ENCODE data around the gene GRID1. TPM values are rescaled to one million over a fixed set of nuclear protein-coding genes. Genes with fewer than 3 reads are reported as not detected.

GRID1 gene
- total RNA-seq, 1 experiment from 2014 or later = not detected

GRCh38 chr10:86102031-86102430 is 264.6 kb downstream of the GRID1 start:
- Histone ChIP-seq H3K4me1 (replicated peaks; ENCODE audit: insufficient read depth) (no peaks in the 10 kb centered on the region), H3K9me2 (ENCODE audit: insufficient read depth) (no peaks in the 10 kb centered on the region), H3K27ac (no peak overlapping the region), H2AFZ (no peak overlapping the region), H3K4me2 (no peak overlapping the region), H3K9me3 (ENCODE audit: insufficient read depth, low read depth) (no peaks in the 10 kb centered on the region), H3K4me3 (no peak overlapping the region), H3K79me2 (ENCODE audit: low read depth) (no peaks in the 10 kb centered on the region), H3F3A (ENCODE audit: insufficient read depth, low read depth) (no peaks in the 10 kb centered on the region), H4K20me1 (ENCODE audit: insufficient read depth) (no peaks in the 10 kb centered on the region), H3K36me3 (ENCODE audit: low read depth) (no peaks in the 10 kb centered on the region), H3K27me3 (ENCODE audit: insufficient read depth, low read depth) (no peaks in the 10 kb centered on the region)
- TF ChIP-seq EZH2 (IDR thresholded peaks at IDR 0.05; ENCODE audit: low read depth) (no peak), CTCF (conservative IDR thresholded peaks at IDR 0.05) (no peak)
- ChIA-PET CTCF (no interaction called here), POLR2A (ENCODE audit: unreplicated experiment) (no interaction called here)
- BruUV-seq (replicated peaks) = no TSS peak
- DNase-seq = no peak
- intact Hi-C loops (cut with micrococcal nuclease; ENCODE audit: unreplicated experiment) = loop anchor here (5.0 to 10.0 kb wide), 2 partner anchors 275 to 483 kb away; no protein-coding TSS in a partner anchor

DNA sequence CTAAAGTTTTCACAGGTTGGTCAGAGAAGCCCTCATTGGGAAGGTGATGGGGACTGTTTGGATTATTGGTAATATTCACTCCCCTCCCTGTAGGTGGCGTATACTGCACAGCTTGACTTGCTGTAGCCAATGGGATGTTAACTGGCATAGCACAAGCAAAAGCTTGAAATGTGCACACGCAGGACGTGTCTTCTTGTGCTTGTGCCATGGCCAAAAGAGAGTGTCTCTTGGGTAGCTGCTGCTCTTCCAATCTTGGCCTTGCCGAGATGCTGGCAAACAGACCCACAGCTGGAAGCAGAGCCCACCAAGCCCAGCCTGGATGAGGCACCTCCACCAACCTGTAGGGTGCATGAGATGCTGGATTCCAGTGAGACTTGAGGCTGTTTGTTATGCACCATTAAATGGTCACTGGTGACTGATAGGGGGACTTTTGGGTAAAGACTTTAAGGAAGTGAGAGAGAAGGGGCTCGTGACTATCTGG is 266.0 kb downstream of the GRID1 start:
- no peaks in the 10 kb centered on the region for H3F3A ChIP-seq (ENCODE audit: insufficient read depth, low read depth)
- H3K27me3 ChIP-seq (ENCODE audit: insufficient read depth, low read depth) = no peaks in the 10 kb centered on the region
- no peaks in the 10 kb centered on the region for H3K4me1 ChIP-seq (replicated peaks; ENCODE audit: insufficient read depth)
- no peak overlapping the region for H3K27ac ChIP-seq
- BruUV-seq (replicated peaks) = no TSS peak
- TF ChIP-seq CTCF (conservative IDR thresholded peaks at IDR 0.05) (peak; percentile 50), EZH2 (IDR thresholded peaks at IDR 0.05; ENCODE audit: low read depth) (no peak)
- H3K79me2 ChIP-seq (ENCODE audit: low read depth) = no peaks in the 10 kb centered on the region
- no peak for DNase-seq
- ChIA-PET CTCF (interaction anchor here (0.7 kb wide), 1 partner anchor 41 kb away, joined by 13 read pairs; no protein-coding TSS in a partner anchor), POLR2A (ENCODE audit: unreplicated experiment) (no interaction called here)
- no peaks in the 10 kb centered on the region for H3K9me3 ChIP-seq (ENCODE audit: insufficient read depth, low read depth)
- H3K9me2 ChIP-seq (ENCODE audit: insufficient read depth) = no peaks in the 10 kb centered on the region
- no peak overlapping the region for H3K4me2 ChIP-seq
- no peak overlapping the region for H3K4me3 ChIP-seq
- no peak overlapping the region for H2AFZ ChIP-seq
- no peaks in the 10 kb centered on the region for H4K20me1 ChIP-seq (ENCODE audit: insufficient read depth)
- no peaks in the 10 kb centered on the region for H3K36me3 ChIP-seq (ENCODE audit: low read depth)
- intact Hi-C loops (cut with micrococcal nuclease; ENCODE audit: unreplicated experiment) = loop anchor here (5.0 to 10.0 kb wide), 2 partner anchors 277 to 484 kb away; no protein-coding TSS in a partner anchor

- H3K9me3 ChIP-seq (ENCODE audit: insufficient read depth, low read depth) = no peaks in the 10 kb centered on the region
- no peak overlapping the region for H3K27ac ChIP-seq
- no peaks in the 10 kb centered on the region for H3K9me2 ChIP-seq (ENCODE audit: insufficient read depth)
- no peaks in the 10 kb centered on the region for H3K36me3 ChIP-seq (ENCODE audit: low read depth)
- BruUV-seq (replicated peaks) = no TSS peak
- H3K4me1 ChIP-seq (replicated peaks; ENCODE audit: insufficient read depth) = no peaks in the 10 kb centered on the region
- H2AFZ ChIP-seq = no peak overlapping the region
- intact Hi-C loops (cut with micrococcal nuclease; ENCODE audit: unreplicated experiment) = loop anchor here (5.0 to 10.0 kb wide), 2 partner anchors 278 to 485 kb away; no protein-coding TSS in a partner anchor
- POLR2A ChIA-PET (ENCODE audit: unreplicated experiment) = no interaction called here
- no peaks in the 10 kb centered on the region for H4K20me1 ChIP-seq (ENCODE audit: insufficient read depth)
- H3K79me2 ChIP-seq (ENCODE audit: low read depth) = no peaks in the 10 kb centered on the region
- DNase-seq = no peak
- CTCF ChIA-PET = no interaction called here
- H3K4me3 ChIP-seq = no peak overlapping the region
- no peak for TF ChIP-seq EZH2 (IDR thresholded peaks at IDR 0.05; ENCODE audit: low read depth)
- TF ChIP-seq CTCF (conservative IDR thresholded peaks at IDR 0.05) = no peak
- no peaks in the 10 kb centered on the region for H3K27me3 ChIP-seq (ENCODE audit: insufficient read depth, low read depth)
- H3F3A ChIP-seq (ENCODE audit: insufficient read depth, low read depth) = no peaks in the 10 kb centered on the region
- H3K4me2 ChIP-seq = no peak overlapping the region
These were observed 266.9 kb downstream of the GRID1 start for GRCh38 chr10:86099542-86100334.
